Measurements from ENCODE around the gene CPOX.

The CPOX gene

GRCh38 chr3:98534168-98534567, 59.2 kb downstream of the CPOX start:
- no peak for DNase-seq

GRCh38 chr3:98532709-98533571, 60.5 kb downstream of the CPOX start:
- DNase-seq = no peak

- no peak for DNase-seq
Observed at GRCh38 chr3:98532275-98532637, 61.2 kb downstream of the CPOX start.

- no peak for DNase-seq
Observed at GRCh38 chr3:98531622-98532274, 61.7 kb downstream of the CPOX start, which contains the start of gene GPR15. Gene GPR15 (plus strand): TSS chr3:98531978. CDS start chr3:98532034, 56 bp downstream.

GRCh38 chr3:98530676-98531075, 62.7 kb downstream of the CPOX start:
- DNase-seq = no peak

- DNase-seq = no peak
Observed at GRCh38 chr3:98529856-98530459, 63.5 kb downstream of the CPOX start.
